Mesodermal cell (in vitro differentiated cells): ENCODE results near the gene OLFML2A.
A peak's percentile ranks its signal among the peaks of the same experiment; 100 is the strongest.

ENCODE experiments used
- H3K27ac ChIP-seq: 2 replicates; pipeline ENCODE4 v1.7.0; 2013; ENCODE audit warnings: mild to moderate bottlenecking, low read depth, low read length, moderate library complexity; ENCODE audit not compliant: severe bottlenecking
- H3K36me3 ChIP-seq: 2 replicates; pipeline ENCODE4 v1.7.1; 2013; ENCODE audit warnings: mild to moderate bottlenecking, low read length, moderate library complexity; ENCODE audit not compliant: control insufficient read depth, insufficient read depth
- H3K4me1 ChIP-seq: one replicate; pipeline ENCODE4 v1.7.1; 2013; ENCODE audit warnings: mild to moderate bottlenecking, low read length; ENCODE audit not compliant: insufficient read depth, control insufficient read depth, poor library complexity, severe bottlenecking
- H3K4me3 ChIP-seq: 2 replicates; pipeline ENCODE4 v1.7.0; 2013; ENCODE audit warnings: low read length, control low read depth, mild to moderate bottlenecking; ENCODE audit not compliant: insufficient read depth, poor library complexity, severe bottlenecking; ENCODE audit errors: extremely low read depth
- H3K9me3 ChIP-seq: 2 replicates; pipeline ENCODE4 v1.7.1; 2013; ENCODE audit warnings: mild to moderate bottlenecking, low read length, moderate library complexity; ENCODE audit not compliant: control insufficient read depth
- WGBS, 2 experiments: methylation state at CpG; one replicate each; pipeline ENCODE4 v1.1.5; 2013; ENCODE audit warnings: missing lambda C conversion rate in 2 of 2; ENCODE audit not compliant: insufficient coverage in 2 of 2; 5-methylcytosine and 5-hydroxymethylcytosine counted together

OLFML2A gene

DNA sequence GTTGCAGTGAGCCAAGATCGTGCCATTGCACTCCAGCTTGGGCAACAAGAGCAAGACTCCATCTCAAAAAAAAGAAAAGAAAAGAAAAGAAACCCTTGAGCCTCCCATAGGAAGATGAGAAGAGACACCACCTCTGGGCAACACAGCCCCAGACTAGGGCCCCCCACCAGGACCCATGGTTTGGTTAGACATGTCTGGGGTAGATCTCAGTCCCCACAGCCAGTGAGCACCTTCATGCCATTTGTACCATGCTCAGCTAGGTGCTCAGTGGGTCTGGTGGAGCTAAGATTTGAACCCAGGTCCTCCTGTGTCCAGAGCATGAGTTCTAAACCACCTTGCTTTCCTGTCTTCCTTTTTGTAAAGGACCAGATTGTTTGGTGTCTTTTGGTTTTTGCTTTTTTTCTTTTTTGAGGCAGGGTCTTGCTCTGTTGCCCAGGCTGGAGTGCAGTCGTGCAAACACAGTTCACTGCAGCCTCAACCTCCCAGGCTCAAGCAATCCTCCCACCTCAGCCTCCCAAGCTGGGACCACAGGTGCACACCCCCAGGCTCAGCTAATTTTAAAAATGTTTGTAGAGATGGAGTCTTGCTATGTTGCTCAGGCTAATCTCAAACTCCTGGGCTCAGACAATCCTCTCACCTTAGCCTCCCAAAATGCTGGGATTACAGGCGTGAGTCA is 11.7 kb downstream of the OLFML2A start:
- Histone ChIP-seq H3K4me1 (peaks cover 5% of the 10 kb centered on the region), H3K4me3 (no peak overlapping the region), H3K9me3 (no peaks in the 10 kb centered on the region), H3K27ac (no peak overlapping the region), H3K36me3 (no peaks in the 10 kb centered on the region)
- 100% methylated on average over 1 of the region's 3 CpGs; no CpG with 5 or more reads in 1 of the 2 experiments for WGBS, 2 experiments

DNA sequence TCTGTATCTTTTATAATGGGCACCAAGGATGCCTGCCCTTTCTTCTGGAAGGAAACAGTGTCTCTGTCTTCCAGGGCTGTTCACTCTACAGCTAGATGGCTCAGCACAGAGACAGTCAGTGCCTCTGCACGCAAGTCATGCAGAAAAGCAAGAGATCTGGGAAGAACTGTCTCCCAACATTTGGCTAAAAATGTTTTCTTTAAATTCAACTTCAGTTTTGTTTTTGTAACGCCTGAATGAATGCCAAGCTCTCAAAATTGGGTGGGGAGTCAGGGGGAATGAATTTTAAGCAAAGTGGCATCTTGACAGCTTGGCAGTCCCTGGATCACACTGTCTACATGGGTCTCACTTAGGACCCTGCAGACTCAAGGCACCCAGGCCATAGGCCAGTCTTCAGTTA is 12.6 kb downstream of the OLFML2A start:
- 71 to 87% methylated on average over 2 of the region's 2 CpGs for WGBS, 2 experiments
- no peaks in the 10 kb centered on the region for H3K9me3 ChIP-seq
- no peaks in the 10 kb centered on the region for H3K36me3 ChIP-seq
- H3K4me1 ChIP-seq = peaks cover 5% of the 10 kb centered on the region
- H3K4me3 ChIP-seq = no peak overlapping the region
- H3K27ac ChIP-seq = no peak overlapping the region

GRCh38 chr9:124790301-124790700 is 13.4 kb downstream of the OLFML2A start:
- H3K36me3 ChIP-seq = no peaks in the 10 kb centered on the region

GRCh38 chr9:124790801-124791505 is 14.0 kb downstream of the OLFML2A start:
- no peaks in the 10 kb centered on the region for H3K9me3 ChIP-seq
- H3K27ac ChIP-seq = no peak overlapping the region
- 74 to 80% methylated on average over 2 of the region's 5 CpGs for WGBS, 2 experiments
- H3K36me3 ChIP-seq = no peaks in the 10 kb centered on the region
- H3K4me3 ChIP-seq = no peak overlapping the region
- peaks cover 14% of the 10 kb centered on the region for H3K4me1 ChIP-seq

More at GRCh38 chr9:124790301-124790700, 13.4 kb downstream of the OLFML2A start:
- H3K4me3 ChIP-seq = no peak overlapping the region
- no peaks in the 10 kb centered on the region for H3K9me3 ChIP-seq
- 86 to 92% methylated on average over 4 to 5 of the region's 8 CpGs for WGBS, 2 experiments
- peaks cover 9% of the 10 kb centered on the region for H3K4me1 ChIP-seq
- no peak overlapping the region for H3K27ac ChIP-seq

GRCh38 chr9:124792257-124793014 is 15.5 kb downstream of the OLFML2A start:
- H3K36me3 ChIP-seq = no peaks in the 10 kb centered on the region
- WGBS, 2 experiments = 77 to 80% methylated on average over 8 of the region's 8 CpGs
- no peak overlapping the region for H3K4me3 ChIP-seq
- H3K9me3 ChIP-seq = no peaks in the 10 kb centered on the region
- H3K27ac ChIP-seq = peak overlapping the region; percentile 36
- peaks cover 24% of the 10 kb centered on the region for H3K4me1 ChIP-seq

- H3K27ac ChIP-seq = peak overlapping the region; percentile 36
- WGBS, 2 experiments = 84 to 88% methylated on average over 9 of the region's 9 CpGs
Measured at GRCh38 chr9:124793015-124793541, 16.1 kb downstream of the OLFML2A start.

DNA sequence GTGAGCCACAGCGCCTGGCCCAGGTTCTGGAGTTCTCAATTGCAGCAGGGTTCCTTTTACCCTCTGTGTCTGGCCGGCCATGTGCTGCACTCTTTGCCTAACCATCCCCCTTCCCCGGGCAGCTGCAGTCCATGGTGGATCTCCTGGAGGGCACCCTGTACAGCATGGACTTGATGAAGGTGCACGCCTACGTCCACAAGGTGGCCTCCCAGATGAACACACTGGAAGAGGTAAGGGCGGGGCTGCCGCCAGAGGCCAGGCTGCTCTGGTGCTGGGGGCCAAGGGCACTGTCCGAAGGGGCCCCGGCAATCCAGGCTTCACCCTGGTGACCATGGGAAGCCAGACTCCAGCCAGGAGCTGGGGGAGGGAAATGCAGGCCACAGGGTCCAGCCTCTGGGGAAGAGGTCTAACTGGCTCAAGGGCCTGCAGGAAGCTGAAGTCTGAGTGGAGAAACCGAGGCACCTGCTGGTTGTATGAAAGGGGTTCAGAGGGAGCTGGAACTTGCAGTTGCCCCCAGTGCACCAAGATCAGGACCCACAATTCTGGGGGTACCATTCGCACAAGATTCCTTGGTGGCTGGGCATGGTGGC is 18.1 kb downstream of the OLFML2A start:
- WGBS, 2 experiments = 93 to 94% methylated on average over 11 of the region's 11 CpGs
- H3K36me3 ChIP-seq = no peaks in the 10 kb centered on the region
- H3K4me3 ChIP-seq = no peak overlapping the region
- no peaks in the 10 kb centered on the region for H3K9me3 ChIP-seq
- peaks cover 24% of the 10 kb centered on the region for H3K4me1 ChIP-seq
- H3K27ac ChIP-seq = no peak overlapping the region

More at GRCh38 chr9:124793015-124793541, 16.1 kb downstream of the OLFML2A start:
- Histone ChIP-seq H3K9me3 (no peaks in the 10 kb centered on the region), H3K4me1 (peaks cover 24% of the 10 kb centered on the region), H3K4me3 (no peak overlapping the region), H3K36me3 (no peaks in the 10 kb centered on the region)

GRCh38 chr9:124795881-124796431 is 19.0 kb downstream of the OLFML2A start:
- H3K9me3 ChIP-seq = no peaks in the 10 kb centered on the region
- peaks cover 24% of the 10 kb centered on the region for H3K4me1 ChIP-seq
- H3K4me3 ChIP-seq = no peak overlapping the region
- H3K27ac ChIP-seq = peak overlapping the region; percentile 62
- 60 to 69% methylated on average over 5 of the region's 9 CpGs for WGBS, 2 experiments
- H3K36me3 ChIP-seq = no peaks in the 10 kb centered on the region

DNA sequence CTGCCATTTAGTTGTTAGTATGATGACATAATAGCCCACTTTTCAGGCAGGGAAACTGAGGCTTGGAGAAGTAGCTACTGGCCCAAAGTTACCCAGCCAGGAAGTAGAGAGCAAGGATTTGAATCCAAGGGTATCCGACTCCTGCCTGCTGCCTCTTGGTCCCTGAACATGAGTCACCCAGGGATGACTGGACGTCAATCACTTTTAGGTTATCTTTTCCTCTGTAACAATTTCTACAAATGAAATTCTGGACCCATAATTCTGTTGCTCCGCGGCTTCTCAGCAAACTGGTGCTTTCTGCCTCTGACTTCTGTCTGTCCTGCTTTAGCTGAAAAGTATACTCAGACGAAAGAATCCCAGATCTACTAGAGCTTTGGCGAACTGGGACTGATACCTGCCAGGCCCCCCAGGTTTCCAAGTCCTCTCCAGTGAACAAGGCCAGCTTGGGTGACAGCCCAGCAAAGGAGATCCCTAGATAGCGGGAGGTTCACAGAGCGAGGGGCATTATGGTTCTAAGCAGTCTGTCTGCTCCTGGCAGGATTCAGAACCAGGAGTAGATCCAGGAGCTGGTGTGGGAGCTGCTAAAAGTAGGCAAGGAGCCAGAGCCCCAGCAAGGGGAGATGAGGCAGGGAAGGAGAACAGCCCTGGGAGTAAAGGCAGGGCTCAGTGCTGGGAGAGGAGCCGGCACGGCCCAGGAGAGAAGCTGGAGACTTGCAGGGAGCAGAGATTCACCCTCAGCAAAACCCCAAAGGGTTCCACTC is 20.6 kb downstream of the OLFML2A start:
- no peak overlapping the region for H3K4me3 ChIP-seq
- no peaks in the 10 kb centered on the region for H3K36me3 ChIP-seq
- WGBS, 2 experiments = 94 to 95% methylated on average over 8 of the region's 10 CpGs
- peaks cover 24% of the 10 kb centered on the region for H3K4me1 ChIP-seq
- peak overlapping the region; percentile 32 for H3K27ac ChIP-seq
- no peaks in the 10 kb centered on the region for H3K9me3 ChIP-seq
